IMR-90 (cell line): ENCODE results near the gene F12. TPM values are rescaled to one million over a fixed set of nuclear protein-coding genes. Genes with fewer than 3 reads are reported as not detected.

ENCODE experiments used
- ATAC-seq: fragments of 200-7000 bp; cut with Tn5 transposase; 2 replicates; pipeline ENCODE4 v1.9.1; 2020; ENCODE audit warnings: low read depth, mild to moderate bottlenecking, moderate library complexity
- BruUV-seq: library from RNA; stranded (reverse); fragments of 400-500 nt; replicated peaks from 2 replicates; lab custom pipeline; 2021; lab: Mats Ljungman, UMichigan
- CTCF ChIA-PET: fragments of 300-600 bp; formaldehyde crosslinking; extraction: SDS; loops from one replicate; lab custom pipeline; 2021; ENCODE audit warnings: antibody characterized with exemption; lab: Yijun Ruan, JAX
- POLR2A ChIA-PET: fragments of 300-600 bp; sonication (Branson Sonifier 250); formaldehyde crosslinking; loops from one replicate; lab custom pipeline; 2022; ENCODE audit warnings: antibody characterized with exemption; ENCODE audit not compliant: unreplicated experiment; lab: Charles Lee
- DNase-seq: peaks from one replicate; pipeline ENCODE4 v3.0.0; 2013
- H2AFZ ChIP-seq: replicated peaks from 2 replicates; pipeline ENCODE3; 2013; ENCODE audit warnings: low read length, mild to moderate bottlenecking; ENCODE audit not compliant: poor library complexity
- H2AK5ac ChIP-seq: 2 replicates; pipeline ENCODE4 v1.6.1; 2013; ENCODE audit warnings: low read depth, low read length, inconsistent platforms
- H2AK9ac ChIP-seq: replicated peaks from 2 replicates; pipeline ENCODE3; 2013; ENCODE audit warnings: mild to moderate bottlenecking, low read depth, low read length, moderate library complexity; ENCODE audit not compliant: poor library complexity
- H2BK120ac ChIP-seq: 2 replicates; pipeline ENCODE4 v1.6.1; 2013; ENCODE audit warnings: low read depth, low read length, inconsistent platforms
- H2BK15ac ChIP-seq: 3 replicates; pipeline ENCODE4 v1.6.1; 2013; ENCODE audit warnings: low read depth, low read length, inconsistent platforms
- H2BK20ac ChIP-seq: 2 replicates; pipeline ENCODE4 v1.6.1; 2013; ENCODE audit warnings: low read depth, mild to moderate bottlenecking, inconsistent platforms, low read length, moderate library complexity
- H2BK5ac ChIP-seq: 2 replicates; pipeline ENCODE4 v1.6.1; 2013; ENCODE audit warnings: mild to moderate bottlenecking, low read depth, low read length, inconsistent platforms; ENCODE audit not compliant: poor library complexity, severe bottlenecking
- H3K14ac ChIP-seq: replicated peaks from 2 replicates; pipeline ENCODE4 v1.6.1; 2013; ENCODE audit warnings: low read depth, low read length, inconsistent platforms
- H3K18ac ChIP-seq: 2 replicates; pipeline ENCODE4 v1.6.1; 2013; ENCODE audit warnings: low read depth, low read length, control low read depth
- H3K23ac ChIP-seq: 2 replicates; pipeline ENCODE4 v1.6.1; 2013; ENCODE audit warnings: low read depth, low read length, inconsistent platforms
- H3K27ac ChIP-seq: 2 replicates; pipeline ENCODE4 v1.5.1; 2013; ENCODE audit warnings: mild to moderate bottlenecking, control low read depth, low read length; ENCODE audit not compliant: insufficient read depth
- H3K27me3 ChIP-seq: 2 replicates; pipeline ENCODE4 v1.6.1; 2013; ENCODE audit warnings: low read length; ENCODE audit not compliant: control insufficient read depth, insufficient read depth
- H3K36me3 ChIP-seq: 2 replicates; pipeline ENCODE4 v1.6.1; 2013; ENCODE audit warnings: low read length, mixed read lengths; ENCODE audit not compliant: control insufficient read depth, insufficient read depth
- H3K4ac ChIP-seq: 2 replicates; pipeline ENCODE4 v1.6.1; 2013; ENCODE audit warnings: low read depth, low read length, inconsistent platforms
- H3K4me1 ChIP-seq: 2 replicates; pipeline ENCODE4 v1.6.1; 2013; ENCODE audit warnings: low read length, mixed read lengths; ENCODE audit not compliant: control insufficient read depth, insufficient read depth
- H3K4me2 ChIP-seq: 2 replicates; pipeline ENCODE4 v1.6.1; 2013; ENCODE audit warnings: low read depth, mild to moderate bottlenecking, control low read depth, low read length, moderate library complexity
- H3K4me3 ChIP-seq: 2 replicates; pipeline ENCODE4 v1.5.1; 2013; ENCODE audit warnings: low read depth, mild to moderate bottlenecking, control low read depth, low read length, moderate library complexity; ENCODE audit not compliant: insufficient read depth
- H3K56ac ChIP-seq: 2 replicates; pipeline ENCODE4 v1.6.1; 2013; ENCODE audit warnings: low read length, inconsistent platforms; ENCODE audit not compliant: insufficient read depth; ENCODE audit errors: extremely low read depth
- H3K79me1 ChIP-seq, 2 experiments: 2 replicates each; pipeline ENCODE4 v1.6.1; 2013; ENCODE audit warnings: low read length in 2 of 2, inconsistent platforms in 1 of 2, low read depth in 1 of 2
- H3K9ac ChIP-seq: 2 replicates; pipeline ENCODE4 v1.6.1; 2013; ENCODE audit warnings: low read depth, low read length, control low read depth
- H3K9me1 ChIP-seq: 2 replicates; pipeline ENCODE4 v1.6.1; 2013; ENCODE audit warnings: low read length, inconsistent platforms; ENCODE audit not compliant: insufficient read depth
- H3K9me3 ChIP-seq: 2 replicates; pipeline ENCODE4 v1.6.1; 2013; ENCODE audit warnings: low read length; ENCODE audit not compliant: control insufficient read depth, insufficient read depth
- H4K20me1 ChIP-seq: 2 replicates; pipeline ENCODE4 v1.6.1; 2013; ENCODE audit warnings: low read length, inconsistent platforms; ENCODE audit not compliant: insufficient read depth
- H4K5ac ChIP-seq: 2 replicates; pipeline ENCODE4 v1.6.1; 2013; ENCODE audit warnings: mild to moderate bottlenecking, low read depth, low read length, control low read depth
- H4K8ac ChIP-seq, 2 experiments: 2 replicates each; pipeline ENCODE4 v1.6.1; 2013; ENCODE audit warnings: low read depth in 2 of 2, low read length in 2 of 2, control low read depth in 1 of 2, inconsistent platforms in 1 of 2
- H4K91ac ChIP-seq: 2 replicates; pipeline ENCODE4 v1.6.1; 2013; ENCODE audit warnings: low read depth, low read length, inconsistent platforms; ENCODE audit not compliant: insufficient read depth
- BHLHE40 ChIP-seq: fragments of 150-350 bp; IDR thresholded peaks from 2 replicates; pipeline ENCODE4 v1.6.1; 2016; ENCODE audit warnings: mild to moderate bottlenecking, low read depth, low read length
- CEBPB ChIP-seq: IDR thresholded peaks from 2 replicates; pipeline ENCODE4 v1.6.1; 2012; ENCODE audit warnings: low read depth, low read length, improper control_type of control experiment
- CHD1 ChIP-seq: IDR thresholded peaks from 2 replicates; pipeline ENCODE4 v1.6.1; 2012; ENCODE audit warnings: low read depth, low read length, improper control_type of control experiment
- CTCF ChIP-seq: conservative IDR thresholded peaks from 2 replicates; pipeline ENCODE4 v1.5.1; 2012; ENCODE audit warnings: mild to moderate bottlenecking, low read depth, low read length, improper control_type of control experiment
- ELK1 ChIP-seq: fragments of 150-350 bp; IDR thresholded peaks from 2 replicates; pipeline ENCODE4 v1.6.1; 2016; ENCODE audit warnings: low read depth, mild to moderate bottlenecking, low read length, moderate library complexity, borderline replicate concordance
- FOS ChIP-seq: fragments of 150-350 bp; IDR thresholded peaks from 2 replicates; pipeline ENCODE4 v1.6.1; 2016; ENCODE audit warnings: low read depth, low read length
- MAFK ChIP-seq: IDR thresholded peaks from 2 replicates; pipeline ENCODE4 v1.6.1; 2012; ENCODE audit warnings: low read depth, low read length, improper control_type of control experiment
- MAZ ChIP-seq: IDR thresholded peaks from 2 replicates; pipeline ENCODE4 v1.6.1; 2012; ENCODE audit warnings: low read depth, mild to moderate bottlenecking, low read length, improper control_type of control experiment, moderate library complexity, borderline replicate concordance
- MXI1 ChIP-seq: IDR thresholded peaks from 2 replicates; pipeline ENCODE4 v1.6.1; 2012; ENCODE audit warnings: low read depth, mild to moderate bottlenecking, low read length, moderate library complexity, borderline replicate concordance
- NFE2L2 ChIP-seq: fragments of 150-350 bp; IDR thresholded peaks from 2 replicates; pipeline ENCODE4 v1.6.1; 2016; ENCODE audit warnings: low read depth, mild to moderate bottlenecking, low read length
- POLR2A ChIP-seq: IDR thresholded peaks from 2 replicates; pipeline ENCODE4 v1.6.1; 2012; ENCODE audit warnings: mild to moderate bottlenecking, low read depth, low read length
- RAD21 ChIP-seq: IDR thresholded peaks from 2 replicates; pipeline ENCODE4 v1.6.1; 2012; ENCODE audit warnings: low read length, improper control_type of control experiment
- RCOR1 ChIP-seq: IDR thresholded peaks from 2 replicates; pipeline ENCODE4 v1.6.1; 2012; ENCODE audit warnings: mild to moderate bottlenecking, low read length, improper control_type of control experiment; ENCODE audit not compliant: insufficient replicate concordance
- RFX5 ChIP-seq: IDR thresholded peaks from 2 replicates; pipeline ENCODE4 v1.8.0; 2012; ENCODE audit warnings: low read depth, mild to moderate bottlenecking, low read length, moderate library complexity
- SMC3 ChIP-seq: fragments of 150-350 bp; IDR thresholded peaks from 2 replicates; pipeline ENCODE4 v1.6.1; 2016; ENCODE audit warnings: low read depth, mild to moderate bottlenecking, antibody characterized with exemption, low read length, moderate library complexity
- WGBS, 2 experiments: methylation state at CpG; one replicate each; pipeline versions ENCODE4 v1.1.5 to v1.1.7; 2013; ENCODE audit warnings: missing lambda C conversion rate in 2 of 2; ENCODE audit not compliant: insufficient read length in 1 of 2; ENCODE audit errors: extremely low coverage in 2 of 2; 5-methylcytosine and 5-hydroxymethylcytosine counted together
- dilution Hi-C: fragments of 300-500 bp; cut with HindIII; formaldehyde crosslinking; loops from one replicate; pipeline ENCODE4 v1.14.3; 2018; ENCODE audit warnings: low sequenced_read_pairs; ENCODE audit not compliant: unreplicated experiment
- in situ Hi-C: fragments of 300-500 bp; cut with MboI; formaldehyde crosslinking; loops from 3 replicates; pipeline ENCODE4 v1.14.3; 2019; ENCODE audit warnings: low sequenced_read_pairs, inconsistent platforms, mixed read lengths
- intact Hi-C: fragments of 100-400 bp; cut with micrococcal nuclease; formaldehyde crosslinking; loops from 2 replicates; pipeline ENCODE4 v1.10.0; 2022
- polyA plus RNA-seq, 3 experiments: library from polyadenylated mRNA; depleted of rRNA; stranded (reverse); fragments of >200 nt; gene quantifications; 2 replicates each; pipeline ENCODE4 v1.2.3, GENCODE V29; 2012; ENCODE audit warnings: low replicate concordance in 1 of 3
- total RNA-seq: library from RNA; depleted of rRNA; stranded (reverse); fragments of >200 nt; gene quantifications from 2 replicates; pipeline ENCODE4 v1.2.3, GENCODE V29; 2012

Gene F12
- total and polyA plus RNA-seq, 2 of the 4 experiments (the other 2 are of a cell fraction): 0.36 to 1.2 TPM

- no peaks in the 10 kb centered on the region for H3K79me1 ChIP-seq
- ATAC-seq (peak; percentile 69), DNase-seq (peak; percentile 82)
- peak overlapping the region; percentile 93 for H2AFZ ChIP-seq
- in situ Hi-C loops: no loop called here
- peaks cover 11% of the 10 kb centered on the region; the same call in 1 of the 2 replicates for H3K4me1 ChIP-seq
- no peak overlapping the region for H3K14ac ChIP-seq
- no peak overlapping the region for H2BK120ac ChIP-seq
- H2BK15ac ChIP-seq: no peak overlapping the region
- H3K4me2 ChIP-seq: peak overlapping the region; percentile 53; the same call in 1 of the 2 replicates
- H3K9me3 ChIP-seq: no peaks in the 10 kb centered on the region
- 7% methylated on average over 8 of the region's 42 CpGs; no CpG with 5 or more reads in 1 of the 2 experiments for WGBS, 2 experiments
- BruUV-seq: no TSS peak
- no peak overlapping the region for H2AK5ac ChIP-seq
- ChIA-PET POLR2A (interaction anchor here (0.6 kb wide), 1 partner anchor 21 kb away, joined by 4 read pairs; no protein-coding TSS in a partner anchor), CTCF (interaction anchor here (0.6 to 1.5 kb wide), 5 partner anchors 12 to 22 kb away, joined by 3 to 8 read pairs (median 3); partner anchors contain the start of genes RGS14 and SLC34A1)
- no peak overlapping the region for H3K18ac ChIP-seq
- no peaks in the 10 kb centered on the region; the same call in none of the 2 replicates for H4K20me1 ChIP-seq
- intact Hi-C loops: loop anchor here (1.0 kb wide), 1 partner anchor 131 kb away; no protein-coding TSS in a partner anchor
- no peak overlapping the region for H4K91ac ChIP-seq
- H3K27me3 ChIP-seq: peaks cover 6% of the 10 kb centered on the region; the same call in 1 of the 2 replicates
- H3K9me1 ChIP-seq: no peaks in the 10 kb centered on the region
- H3K4ac ChIP-seq: no peak overlapping the region
- H3K4me3 ChIP-seq: peak overlapping the region; percentile 19; the same call in 1 of the 2 replicates
- no peak overlapping the region for H3K56ac ChIP-seq
- dilution Hi-C loops: no loop called here
- H3K27ac ChIP-seq: no peak overlapping the region
- no peak overlapping the region for H2BK20ac ChIP-seq
- no peak overlapping the region for H2AK9ac ChIP-seq
- no peaks in the 10 kb centered on the region for H3K36me3 ChIP-seq
- no peak overlapping the region for H3K23ac ChIP-seq
- no peak overlapping the region for H2BK5ac ChIP-seq
- H4K5ac ChIP-seq: no peak overlapping the region
- H4K8ac ChIP-seq: no peak overlapping the region
- H3K9ac ChIP-seq: no peak overlapping the region
- TF ChIP-seq CHD1 (no peak), ELK1 (no peak), MAZ (peak; percentile 40), FOS (no peak), RAD21 (peak; percentile 65), MAFK (no peak), RCOR1 (no peak), POLR2A (no peak), MXI1 (peak; percentile 68; the same call in 1 of the 2 replicates), NFE2L2 (no peak), BHLHE40 (no peak), CEBPB (no peak), RFX5 (no peak), CTCF (peak; percentile 78), SMC3 (peak; percentile 60)
These were observed 38.8 kb downstream of the F12 start for GRCh38 chr5:177370488-177371119.
